ENCODE data around the gene ASIC4. TPM values are rescaled to one million over a fixed set of nuclear protein-coding genes. Genes with fewer than 3 reads are reported as not detected.

ASIC4 gene
- total and polyA plus RNA-seq, 2 of the 8 experiments (the other 6 are each of a cell fraction or from before 2014, with no cell fraction given): 0.12 to 0.22 TPM

GRCh38 chr2:219475697-219476651, 38.3 kb upstream of the ASIC4 start:
- ChIA-PET POLR2A (ENCODE audit: partially characterized antibody) (interaction anchor here (0.6 to 2.8 kb wide), 17 partner anchors 9 to 69 kb away, joined by 3 to 17 read pairs (median 5); no protein-coding TSS in a partner anchor), CTCF (ENCODE audit: partially characterized antibody) (interaction anchor here (0.6 to 113.1 kb wide), 8 partner anchors 13 to 183 kb away, joined by 3 to 7248 read pairs (median 4); partner anchors contain the start of genes ASIC4, CHPF, DES and GMPPA)
- Histone ChIP-seq H3K27me3 (replicated peaks in 1 of 4; ENCODE audit: control insufficient read depth in 3 of 4, extremely low read depth in 1 of 4, insufficient read depth in 3 of 4, low read length in 3 of 4) (0 out of 7 replicates have a peak, but pooled peaks cover 0 to 2% (median 0%) of the 10 kb centered on the region in 4 experiments), H3K27ac (ENCODE audit: low read depth, low read length) (no peak overlapping the region), H3K23me2 (ENCODE audit: low read depth, low read length) (no peaks in the 10 kb centered on the region), H2AK5ac (ENCODE audit: low read depth, low read length) (no peak overlapping the region), H3K9me3 (ENCODE audit: insufficient read depth in 2 of 2, low read depth in 1 of 2, low read length in 1 of 2) (no peaks in the 10 kb centered on the region), H2BK20ac (ENCODE audit: low read length) (no peak overlapping the region), H3K4ac (replicated peaks; ENCODE audit: insufficient read length, low read depth, low read length) (no peak overlapping the region), H4K20me1 (replicated peaks in 1 of 2; ENCODE audit: control insufficient read depth in 1 of 2, insufficient read depth in 2 of 2, low read length in 2 of 2) (peaks cover 0 to 2% of the 10 kb centered on the region in 2 experiments), H3K18ac (ENCODE audit: extremely low read depth, low read length) (no peak overlapping the region; the same call in 1 of the 2 replicates), H3K79me2 (ENCODE audit: control insufficient read depth in 1 of 2, insufficient read depth in 2 of 2, low read length in 2 of 2) (no peaks in the 10 kb centered on the region), H3K56ac (replicated peaks; ENCODE audit: insufficient read length, low read depth, low read length) (no peak overlapping the region), H3K23ac (ENCODE audit: insufficient read length) (no peak overlapping the region), H2AFZ (ENCODE audit: low read length) (no peak overlapping the region), H2BK120ac (replicated peaks; ENCODE audit: low read depth, low read length) (no peak overlapping the region), H3K4me2 (ENCODE audit: insufficient read depth in 1 of 2, low read depth in 2 of 2, low read length in 2 of 2) (peak overlapping the region; percentile 71 to 80), H3K36me3 (ENCODE audit: control insufficient read depth in 2 of 4, insufficient read depth in 4 of 4, low read length in 3 of 4) (no peaks in the 10 kb centered on the region), H4K91ac (replicated peaks; ENCODE audit: insufficient read length, low read length) (no peak overlapping the region), H3K4me1 (replicated peaks in 1 of 4; ENCODE audit: control insufficient read depth in 3 of 4, insufficient read depth in 4 of 4, low read length in 3 of 4) (peaks cover 0 to 13% (median 6%) of the 10 kb centered on the region in 4 experiments; a peak in 5 of 7 replicates), H4K5ac (ENCODE audit: insufficient read length, low read depth, low read length) (peak overlapping the region; percentile 50), H3K14ac (ENCODE audit: insufficient read length) (no peak overlapping the region), H3K9ac (replicated peaks in 1 of 4; ENCODE audit: extremely low read depth in 1 of 4, low read depth in 3 of 4, low read length in 3 of 4) (no peak overlapping the region), H2BK5ac (ENCODE audit: low read depth, low read length) (no peak overlapping the region), H2BK15ac (ENCODE audit: low read length) (no peak overlapping the region), H2BK12ac (ENCODE audit: low read depth, low read length) (peak overlapping the region; percentile 60; the same call in 1 of the 2 replicates), H4K8ac (ENCODE audit: extremely low read depth, insufficient read depth, low read length) (no peak overlapping the region), H3K79me1 (ENCODE audit: low read depth, low read length) (no peaks in the 10 kb centered on the region; the same call in 1 of the 2 replicates), H3K4me3 (ENCODE audit: extremely low read depth in 1 of 4, insufficient read depth in 2 of 4, low read depth in 3 of 4, low read length in 4 of 4) (peak overlapping the region; percentile 29 to 57 (median 36); a peak in 7 of 8 replicates)
- DNase-seq (ENCODE audit: low read depth in 1 of 2, low spot score in 2 of 2): peak in 1 of 2 experiments; percentile 95
- FAIRE-seq: peak; percentile 28
- WGBS, 2 experiments (ENCODE audit: extremely low coverage in 1 of 2, insufficient coverage in 1 of 2, insufficient read length in 1 of 2, insufficient replicate concordance in 2 of 2, low coverage in 1 of 2, low lambda C conversion rate in 2 of 2, missing lambda C conversion rate in 1 of 2): 43% methylated on average over 14 of the region's 14 CpGs; no CpG with 5 or more reads in 1 of the 2 experiments
- peak; percentile 50 for TF ChIP-seq ASH2L (IDR thresholded peaks at IDR 0.05; ENCODE audit: low read length)
- TF ChIP-seq MAX (IDR thresholded peaks at IDR 0.05): peak; percentile 54; the same call in 1 of the 2 replicates
- TF ChIP-seq YY1 (IDR thresholded peaks at IDR 0.05; ENCODE audit: low read depth, low read length): peak; percentile 70; the same call in 1 of the 2 replicates
- TF ChIP-seq TAF1 (IDR thresholded peaks at IDR 0.05; ENCODE audit: low read depth, low read length): peak; percentile 30; the same call in 1 of the 2 replicates
- TF ChIP-seq HDAC2 (IDR thresholded peaks at IDR 0.05; ENCODE audit: borderline replicate concordance in 1 of 2, low read depth in 2 of 2, low read length in 2 of 2): 0 out of 4 replicates have a peak, but pooled peaks of 1 of the 2 experiments have one; percentile 51
